C4-2B (cell line): ENCODE results near the gene LDLRAD3.

ENCODE experiments used
- ZFX ChIP-seq: fragments of 450-650 bp; IDR thresholded peaks from 2 replicates; pipeline ENCODE4 v1.6.1; 2017
- TF ChIP-seq, protein P1 (sequence below): fragments of 450-650 bp; conservative IDR thresholded peaks from 2 replicates; pipeline ENCODE4 v1.5.1; 2017; ENCODE audit warnings: mild to moderate bottlenecking

DNA sequence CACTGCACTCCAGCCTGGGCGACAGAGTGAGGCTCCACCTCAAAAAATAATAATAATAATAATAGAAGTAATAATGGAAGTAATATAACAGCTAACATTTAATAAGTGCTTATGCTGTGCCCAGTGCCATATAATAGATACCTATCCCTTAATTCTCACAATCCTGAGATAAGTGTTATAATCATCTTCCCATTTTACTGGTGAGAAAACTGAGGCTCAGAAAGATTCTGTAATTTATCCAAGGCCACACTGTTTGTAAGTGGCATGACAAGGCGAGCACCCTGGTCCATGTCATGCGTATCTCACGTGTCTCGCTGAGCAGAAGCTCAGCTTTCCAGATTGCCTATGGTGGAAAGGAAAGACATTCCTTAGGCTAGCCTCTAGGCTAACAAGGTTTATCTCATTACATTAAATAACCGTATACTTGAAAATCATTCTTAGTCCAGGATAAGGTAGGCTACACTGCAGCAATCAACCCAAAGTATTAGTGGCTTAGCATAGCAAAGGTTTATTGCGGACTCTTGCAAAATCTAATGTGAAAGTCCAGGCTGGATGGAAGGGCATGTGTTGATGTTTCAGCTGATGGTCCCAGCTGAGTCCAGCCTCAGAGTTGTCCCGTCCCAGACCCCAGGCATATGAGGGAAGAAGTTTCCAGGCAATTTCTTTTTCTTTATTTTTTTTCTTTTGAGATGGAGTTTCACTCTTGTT lies 15.0 kb upstream of the LDLRAD3 start:
- TF ChIP-seq, protein P1, sequence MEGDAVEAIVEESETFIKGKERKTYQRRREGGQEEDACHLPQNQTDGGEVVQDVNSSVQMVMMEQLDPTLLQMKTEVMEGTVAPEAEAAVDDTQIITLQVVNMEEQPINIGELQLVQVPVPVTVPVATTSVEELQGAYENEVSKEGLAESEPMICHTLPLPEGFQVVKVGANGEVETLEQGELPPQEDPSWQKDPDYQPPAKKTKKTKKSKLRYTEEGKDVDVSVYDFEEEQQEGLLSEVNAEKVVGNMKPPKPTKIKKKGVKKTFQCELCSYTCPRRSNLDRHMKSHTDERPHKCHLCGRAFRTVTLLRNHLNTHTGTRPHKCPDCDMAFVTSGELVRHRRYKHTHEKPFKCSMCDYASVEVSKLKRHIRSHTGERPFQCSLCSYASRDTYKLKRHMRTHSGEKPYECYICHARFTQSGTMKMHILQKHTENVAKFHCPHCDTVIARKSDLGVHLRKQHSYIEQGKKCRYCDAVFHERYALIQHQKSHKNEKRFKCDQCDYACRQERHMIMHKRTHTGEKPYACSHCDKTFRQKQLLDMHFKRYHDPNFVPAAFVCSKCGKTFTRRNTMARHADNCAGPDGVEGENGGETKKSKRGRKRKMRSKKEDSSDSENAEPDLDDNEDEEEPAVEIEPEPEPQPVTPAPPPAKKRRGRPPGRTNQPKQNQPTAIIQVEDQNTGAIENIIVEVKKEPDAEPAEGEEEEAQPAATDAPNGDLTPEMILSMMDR: no peak
- TF ChIP-seq ZFX: no peak
